Urinary bladder (tissue), 4 donors: ENCODE data around the gene PDE4D. TPM values are rescaled to one million over a fixed set of nuclear protein-coding genes. Genes with fewer than 3 reads are reported as not detected.

Experiments used
- DNase-seq: peaks from one replicate; pipeline ENCODE4 v3.0.0-alpha.2; 2015; ENCODE audit errors: extremely low spot score
- H3K27ac ChIP-seq: one replicate; pipeline ENCODE4 v1.5.1; 2013; ENCODE audit warnings: low read depth, mild to moderate bottlenecking, moderate library complexity
- H3K36me3 ChIP-seq: one replicate; pipeline ENCODE4 v1.6.1; 2013; ENCODE audit warnings: mild to moderate bottlenecking, moderate library complexity; ENCODE audit not compliant: insufficient read depth
- H3K4me1 ChIP-seq: one replicate; pipeline ENCODE4 v1.6.1; 2013; ENCODE audit warnings: mild to moderate bottlenecking, moderate library complexity; ENCODE audit not compliant: insufficient read depth
- H3K4me3 ChIP-seq: one replicate; pipeline ENCODE4 v1.5.1; 2013; ENCODE audit warnings: low read depth, low read length
- WGBS: extraction: QIAGEN DNeasy Blood & Tissue Kit; methylation state at CpG from one replicate; pipeline ENCODE4 v1.1.7; 2013; 5-methylcytosine and 5-hydroxymethylcytosine counted together
- polyA plus RNA-seq: library from polyadenylated mRNA; stranded (reverse); fragments of 200-250 nt; gene quantifications from one replicate; pipeline ENCODE4 v1.2.3, GENCODE V29; 2013
- total RNA-seq: library from RNA; depleted of rRNA; stranded (reverse); fragments of >200 nt; gene quantifications from one replicate; pipeline ENCODE4 v1.2.3, GENCODE V29; 2014
- donor health status: healthy with polysubstance abuse.
- donor health status: healthy.

The PDE4D gene
- total and polyA plus RNA-seq, 2 donors: 27.3 to 253 TPM

DNA sequence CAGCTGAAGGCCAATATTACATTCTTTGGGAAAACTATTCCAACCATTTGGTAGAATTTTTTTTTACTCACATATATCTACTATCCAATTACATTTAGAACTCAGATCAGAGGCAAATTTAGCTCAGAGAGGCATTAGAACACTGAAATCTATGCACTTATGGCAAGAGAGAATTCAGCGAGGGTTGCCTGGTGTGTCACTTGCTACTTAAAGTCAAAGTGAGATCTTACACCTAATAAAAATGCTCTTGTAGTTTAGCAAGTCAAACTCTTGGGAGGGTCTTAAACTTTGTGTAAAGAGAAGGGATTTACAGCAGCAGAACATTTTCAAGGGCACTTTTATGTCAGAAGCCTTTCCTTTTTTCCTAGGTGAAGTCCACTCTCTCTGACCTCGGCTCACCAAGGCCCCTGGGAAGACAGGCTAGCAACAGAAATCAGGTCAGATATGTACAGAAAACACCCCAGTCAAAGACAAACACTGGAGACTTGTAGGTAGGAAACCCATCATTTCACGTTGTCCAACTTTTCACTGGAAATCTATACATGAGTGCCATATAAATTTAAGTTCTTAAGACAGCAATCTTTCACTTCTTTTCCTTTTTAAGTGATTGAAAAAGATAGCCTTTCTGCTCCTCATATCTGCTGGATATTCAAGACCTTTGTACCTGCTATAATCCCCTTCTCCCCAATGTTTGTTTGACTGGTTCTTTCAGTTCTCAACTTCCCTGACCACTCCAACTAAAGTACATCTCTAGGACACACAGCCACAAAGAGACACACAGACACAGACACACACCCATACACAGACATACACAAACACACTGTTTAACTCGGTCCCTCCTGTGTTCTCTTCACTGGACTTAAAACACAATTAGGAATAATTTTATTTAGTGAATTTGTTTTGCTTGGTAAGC is 635.8 kb downstream of the PDE4D start:
- 66% methylated on average over 4 of the region's 4 CpGs for WGBS
- no peak for DNase-seq
- no peak overlapping the region for H3K4me3 ChIP-seq
- no peaks in the 10 kb centered on the region for H3K4me1 ChIP-seq
- H3K36me3 ChIP-seq: no peaks in the 10 kb centered on the region
- no peak overlapping the region for H3K27ac ChIP-seq

DNA sequence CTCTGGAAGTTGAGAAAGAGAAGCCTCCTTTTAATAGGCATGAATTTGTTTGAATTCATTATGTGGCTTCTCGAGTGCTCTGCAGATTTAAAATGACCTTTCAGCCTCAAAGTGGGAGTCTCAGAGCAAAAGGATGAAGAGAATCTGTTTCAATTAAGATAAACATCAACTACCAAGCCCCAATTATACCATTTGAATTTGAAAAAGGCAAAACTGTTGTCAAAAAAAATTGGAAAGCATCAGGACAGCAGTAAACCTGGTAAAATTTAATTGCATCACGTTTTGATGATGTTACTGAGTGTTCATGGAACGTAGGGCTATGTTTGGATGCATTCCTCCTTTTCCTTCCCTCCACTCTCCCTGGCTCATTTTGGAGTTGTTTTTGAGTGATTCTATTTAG is 637.2 kb downstream of the PDE4D start:
- H3K4me1 ChIP-seq: no peaks in the 10 kb centered on the region
- no peaks in the 10 kb centered on the region for H3K36me3 ChIP-seq
- WGBS: 21% methylated on average over 3 of the region's 3 CpGs
- no peak overlapping the region for H3K4me3 ChIP-seq
- no peak for DNase-seq
- no peak overlapping the region for H3K27ac ChIP-seq

DNA sequence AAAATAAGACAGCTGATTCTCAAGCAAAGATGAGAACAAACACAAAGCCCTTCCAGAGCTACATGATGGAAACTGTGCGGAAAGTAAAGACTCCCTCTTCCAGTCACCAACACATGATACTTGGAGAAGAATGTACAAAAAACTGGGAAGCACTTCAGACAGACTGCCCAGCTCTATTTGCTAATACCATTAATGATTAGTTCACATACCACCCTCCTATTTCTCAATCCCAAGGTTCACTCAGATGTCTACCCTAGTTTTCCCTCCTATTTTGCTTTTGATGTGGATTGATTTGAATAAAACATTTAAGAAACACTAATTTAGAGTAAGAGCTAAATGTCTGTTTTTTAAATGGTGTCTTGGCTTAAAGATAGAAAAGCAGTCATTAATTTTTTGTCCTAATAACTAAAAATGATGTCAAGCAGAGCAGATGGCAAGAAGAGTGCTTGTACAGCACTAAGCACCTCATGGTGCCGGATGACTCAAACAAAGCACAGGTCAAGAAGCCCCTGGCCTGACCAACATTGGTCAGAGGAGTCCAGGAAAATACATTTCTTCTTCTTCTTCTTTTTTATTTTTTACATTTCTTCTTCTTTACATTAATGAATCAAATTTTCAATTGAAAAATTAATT is 639.4 kb downstream of the PDE4D start:
- 93% methylated on average over 2 of the region's 2 CpGs for WGBS
- Histone ChIP-seq H3K4me1 (no peaks in the 10 kb centered on the region), H3K36me3 (no peaks in the 10 kb centered on the region), H3K27ac (no peak overlapping the region), H3K4me3 (no peak overlapping the region)
- DNase-seq: no peak

DNA sequence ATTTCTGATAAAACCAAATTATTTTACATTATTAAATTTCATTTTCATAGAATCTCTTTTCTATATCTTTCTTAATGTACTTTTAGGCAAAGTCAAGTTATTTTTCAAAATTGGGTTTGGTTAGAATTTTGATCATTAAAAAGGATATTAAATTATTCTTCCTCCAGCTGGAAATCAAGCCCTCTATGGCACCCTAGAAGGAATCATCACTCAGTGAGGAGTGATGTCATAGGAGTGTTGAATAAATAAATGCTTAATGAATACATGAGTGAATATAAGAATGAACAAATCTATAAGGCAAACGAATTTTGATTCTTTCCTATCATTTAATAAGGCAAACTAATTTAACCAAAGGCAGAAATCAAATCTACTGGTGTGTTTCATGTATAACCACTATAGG is 639.9 kb downstream of the PDE4D start:
- Histone ChIP-seq H3K36me3 (no peaks in the 10 kb centered on the region), H3K4me3 (no peak overlapping the region), H3K4me1 (no peaks in the 10 kb centered on the region), H3K27ac (no peak overlapping the region)
- DNase-seq: no peak
- 62% methylated on average over 1 of the region's 1 CpG for WGBS

DNA sequence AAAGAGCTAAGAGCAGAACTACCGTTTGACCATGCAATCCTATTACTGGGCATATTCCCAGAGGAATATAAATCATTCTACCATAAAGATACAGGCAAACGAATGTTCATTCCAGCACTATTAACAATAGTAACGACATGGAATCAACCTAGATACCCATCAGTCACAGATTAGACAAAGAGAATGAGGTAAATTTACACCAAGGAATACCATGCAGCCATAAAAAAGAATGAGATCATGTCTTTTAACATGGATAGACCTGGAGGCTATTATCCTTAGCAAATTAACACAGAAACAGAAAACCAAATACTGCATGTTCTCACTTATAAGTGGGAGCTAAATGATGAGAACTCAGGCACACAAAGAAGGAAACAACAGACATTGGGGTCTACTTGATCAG is 641.9 kb downstream of the PDE4D start:
- H3K4me1 ChIP-seq: no peaks in the 10 kb centered on the region
- H3K27ac ChIP-seq: no peak overlapping the region
- DNase-seq: no peak

DNA sequence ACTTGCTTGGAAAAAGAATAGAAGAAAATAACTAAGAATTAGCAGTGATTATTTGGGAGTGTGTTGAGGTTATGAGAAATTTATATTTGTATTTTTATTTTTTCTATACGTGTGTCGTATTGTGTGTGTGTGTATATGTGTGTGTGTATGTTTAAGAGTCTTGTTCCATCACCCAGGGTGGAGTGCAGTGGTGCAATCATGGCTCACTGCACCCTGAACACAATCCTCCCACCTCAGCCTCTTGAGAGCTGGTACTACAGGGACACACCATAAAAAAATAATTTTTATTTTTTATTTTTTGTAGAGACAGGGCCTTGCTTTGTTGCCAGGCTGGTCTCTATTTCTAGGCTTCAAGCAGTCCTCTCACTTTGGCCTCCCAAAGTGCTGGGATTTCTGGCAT is 643.8 kb downstream of the PDE4D start:
- Histone ChIP-seq H3K36me3 (no peaks in the 10 kb centered on the region), H3K4me3 (no peak overlapping the region), H3K4me1 (no peaks in the 10 kb centered on the region), H3K27ac (no peak overlapping the region)
- WGBS: 95% methylated on average over 2 of the region's 2 CpGs
- DNase-seq: no peak

More for the DNA sequence above, 641.9 kb downstream of the PDE4D start:
- no peak overlapping the region for H3K4me3 ChIP-seq
- WGBS: 40% methylated on average over 3 of the region's 3 CpGs
- no peaks in the 10 kb centered on the region for H3K36me3 ChIP-seq

DNA sequence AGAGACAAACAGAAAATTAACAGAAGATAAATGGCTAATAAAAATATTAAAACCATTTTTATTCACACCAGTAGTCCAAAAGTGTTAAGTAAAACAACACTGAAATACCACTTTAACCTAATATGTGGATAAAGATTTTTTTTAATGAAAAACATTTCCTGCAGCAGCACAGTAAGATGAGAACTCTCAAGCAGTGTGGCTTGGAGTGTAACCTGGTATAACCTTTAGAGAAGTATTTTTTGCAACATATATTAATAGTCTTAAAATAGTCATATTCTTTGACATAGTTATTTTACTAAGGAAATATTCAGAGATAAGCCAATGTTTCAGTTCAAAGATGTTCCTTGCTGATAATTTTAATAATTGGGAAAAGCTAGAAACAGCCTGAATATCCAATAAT is 644.4 kb downstream of the PDE4D start:
- H3K27ac ChIP-seq: no peak overlapping the region
- no peaks in the 10 kb centered on the region for H3K4me1 ChIP-seq
- no peaks in the 10 kb centered on the region for H3K36me3 ChIP-seq
- no peak overlapping the region for H3K4me3 ChIP-seq
- no peak for DNase-seq

DNA sequence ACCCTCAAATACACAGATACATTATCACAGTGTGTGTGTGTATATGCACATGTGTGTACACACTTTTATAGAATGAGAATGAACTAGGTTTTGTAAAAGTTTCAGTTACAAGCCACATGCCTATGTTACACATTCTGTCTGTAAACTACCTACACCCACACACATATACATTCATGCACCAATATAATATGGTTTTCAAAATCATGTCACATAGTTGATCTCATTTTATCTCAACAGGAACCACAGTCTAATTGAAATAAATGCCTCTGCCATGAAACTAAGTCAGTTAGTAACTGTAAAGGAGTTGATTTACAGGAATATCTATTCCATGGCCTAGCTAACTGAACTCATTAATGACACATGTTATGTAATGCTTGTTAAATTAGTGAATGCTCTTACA is 646.6 kb downstream of the PDE4D start:
- no peak overlapping the region for H3K4me3 ChIP-seq
- no peak for DNase-seq
- no peaks in the 10 kb centered on the region for H3K4me1 ChIP-seq
- no peaks in the 10 kb centered on the region for H3K36me3 ChIP-seq
- H3K27ac ChIP-seq: no peak overlapping the region

DNA sequence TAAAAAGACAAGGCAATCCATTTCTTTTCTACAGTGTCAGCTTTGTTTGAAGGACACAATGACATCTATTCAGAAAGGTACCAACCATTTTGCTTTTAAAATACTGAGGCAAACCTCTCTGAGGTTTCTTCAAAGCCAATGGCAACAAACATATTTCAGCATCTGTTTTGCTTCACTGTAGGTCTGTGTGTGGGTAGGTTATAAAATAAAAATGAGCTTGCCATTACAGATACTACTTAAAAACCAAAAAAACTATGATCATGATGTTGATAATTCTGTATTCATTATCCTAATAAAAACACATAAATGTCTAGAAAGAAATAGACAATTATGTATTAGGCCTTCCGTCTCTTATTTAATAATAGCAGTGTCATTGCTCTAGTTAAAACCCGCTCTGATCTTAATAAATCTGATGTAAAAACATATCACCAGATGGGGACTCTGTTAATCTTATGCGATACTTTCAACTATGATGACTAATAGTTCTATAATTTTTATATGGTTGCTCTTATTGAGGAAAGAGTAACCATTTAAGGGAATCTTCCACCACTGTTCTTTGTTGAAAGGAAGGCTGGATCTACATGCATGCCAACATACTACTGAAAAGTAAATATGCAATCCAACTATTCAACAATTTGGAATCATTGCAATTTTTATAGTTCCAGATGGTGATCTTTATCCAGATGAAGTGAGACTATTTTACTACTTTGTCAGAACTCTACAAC is 647.2 kb downstream of the PDE4D start:
- Histone ChIP-seq H3K27ac (no peak overlapping the region), H3K4me1 (no peaks in the 10 kb centered on the region), H3K4me3 (no peak overlapping the region), H3K36me3 (no peaks in the 10 kb centered on the region)
- 18% methylated on average over 3 of the region's 3 CpGs for WGBS
- peak; percentile 35 for DNase-seq

DNA sequence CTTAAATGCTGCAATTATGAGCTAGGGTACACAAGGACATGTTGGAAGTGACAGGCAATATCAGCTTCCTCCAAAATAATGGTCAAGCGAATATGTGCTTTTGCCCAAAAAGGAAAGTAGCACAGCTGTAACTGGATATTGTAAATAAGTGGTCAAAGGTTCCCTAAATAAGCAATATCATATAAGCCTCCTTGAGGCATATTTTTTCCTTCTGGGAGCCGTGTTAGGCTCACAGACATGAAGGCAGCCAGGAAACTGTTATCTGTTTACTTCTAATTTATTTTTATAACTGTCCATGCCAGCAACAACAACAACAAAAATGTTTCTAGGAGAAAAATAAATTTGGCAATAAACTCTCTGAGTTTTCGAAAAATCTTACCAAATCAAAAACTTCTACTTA is 648.3 kb downstream of the PDE4D start:
- Histone ChIP-seq H3K4me3 (no peak overlapping the region), H3K36me3 (no peaks in the 10 kb centered on the region), H3K4me1 (no peaks in the 10 kb centered on the region), H3K27ac (peak overlapping the region; percentile 39)
- 15% methylated on average over 3 of the region's 3 CpGs for WGBS
- DNase-seq: no peak

DNA sequence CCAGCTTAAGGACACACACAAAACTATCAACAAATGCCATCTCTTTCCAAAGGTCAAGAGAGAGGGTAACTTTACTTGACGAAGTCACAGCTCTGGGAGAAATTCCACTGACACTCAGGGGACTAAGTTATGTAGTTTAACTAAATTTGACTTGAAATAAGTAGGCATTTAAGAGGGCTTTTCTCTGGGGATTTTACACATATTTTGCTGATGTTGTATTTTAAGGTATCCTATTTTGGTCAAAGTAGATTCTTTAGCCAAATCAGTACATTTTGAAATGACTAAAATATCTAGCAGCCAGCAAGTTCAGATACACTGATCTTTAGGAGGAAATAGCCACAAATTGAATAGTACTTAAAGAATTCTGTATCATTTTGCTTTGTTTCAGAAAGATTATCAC is 652.0 kb downstream of the PDE4D start:
- H3K27ac ChIP-seq: no peak overlapping the region
- WGBS: 51% methylated on average over 1 of the region's 1 CpG

DNA sequence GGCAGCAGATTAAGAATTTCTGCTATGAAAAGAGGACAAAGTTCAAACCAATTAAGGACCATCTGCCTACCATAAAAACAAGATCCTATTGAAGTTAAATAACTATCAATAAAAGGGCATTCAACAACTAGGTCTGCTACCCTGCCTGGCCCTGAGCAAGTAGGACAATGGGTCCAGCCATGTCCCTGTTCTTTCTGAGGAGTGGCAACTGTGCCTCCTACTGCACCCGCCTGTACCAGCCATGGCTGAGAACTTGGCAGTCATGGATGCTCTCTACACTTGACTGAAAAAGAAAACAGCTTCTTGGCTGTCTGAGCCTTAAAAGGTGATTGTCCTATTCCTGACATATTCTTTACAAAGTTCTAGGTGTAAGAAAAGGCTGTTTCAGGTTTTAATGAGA is 652.4 kb downstream of the PDE4D start:
- H3K4me3 ChIP-seq: no peak overlapping the region
- H3K27ac ChIP-seq: no peak overlapping the region
- WGBS: 93% methylated on average over 1 of the region's 1 CpG
- no peaks in the 10 kb centered on the region for H3K4me1 ChIP-seq
- no peak for DNase-seq
- no peaks in the 10 kb centered on the region for H3K36me3 ChIP-seq

More for the DNA sequence above, 652.0 kb downstream of the PDE4D start:
- Histone ChIP-seq H3K36me3 (no peaks in the 10 kb centered on the region), H3K4me3 (no peak overlapping the region), H3K4me1 (no peaks in the 10 kb centered on the region)
- DNase-seq: no peak

DNA sequence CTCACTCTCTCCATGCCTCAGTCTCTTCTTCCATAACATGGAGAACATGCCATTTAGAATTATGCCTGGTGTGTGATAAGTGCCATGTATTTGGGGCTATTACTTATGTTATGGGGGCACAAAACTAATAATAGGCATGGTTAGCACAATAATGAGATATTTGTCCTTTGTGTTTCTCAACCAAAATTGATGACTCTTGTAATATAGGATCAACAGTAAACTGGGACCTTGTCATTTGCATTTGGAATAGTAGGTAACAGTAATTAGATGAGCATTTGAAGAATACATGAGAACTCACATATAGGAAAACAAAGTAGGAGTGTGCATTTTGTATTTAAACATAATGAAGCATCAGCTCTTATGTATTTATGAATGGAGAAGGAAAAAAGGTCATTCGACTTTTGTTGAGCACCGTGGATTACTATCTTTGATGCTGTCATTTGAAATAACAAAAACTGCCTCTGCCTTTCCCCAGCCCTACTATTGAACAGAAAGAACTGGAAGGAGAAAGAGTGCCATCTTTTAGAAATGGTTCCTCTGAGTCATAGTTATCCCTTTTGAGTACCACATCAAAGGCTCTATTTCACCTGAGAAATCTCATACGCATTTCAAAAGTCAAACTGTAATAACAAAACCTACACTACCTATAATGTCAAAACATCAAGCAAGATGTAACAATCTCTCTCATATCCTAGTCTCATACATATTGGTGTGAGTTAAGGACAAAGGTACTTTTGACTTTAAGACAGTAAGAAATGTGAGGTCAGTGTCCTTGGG is 655.2 kb downstream of the PDE4D start:
- Histone ChIP-seq H3K36me3 (no peaks in the 10 kb centered on the region), H3K4me1 (no peaks in the 10 kb centered on the region), H3K27ac (no peak overlapping the region), H3K4me3 (no peak overlapping the region)
- no peak for DNase-seq
- 81% methylated on average over 3 of the region's 3 CpGs for WGBS
